Prostate gland (tissue), 2 donors: Measurements from ENCODE around the gene FAU. TPM values are rescaled to one million over a fixed set of nuclear protein-coding genes. Genes with fewer than 3 reads are reported as not detected.

ENCODE experiments used
- DNase-seq: peaks from one replicate; pipeline ENCODE4 v3.0.0-alpha.2; 2019; ENCODE audit warnings: low spot score
- H3K27ac ChIP-seq, 2 donors: fragments of 200-600 bp; sonication (generic); 2 replicates each; pipeline ENCODE4 v1.5.1; 2017 to 2019
- H3K27me3 ChIP-seq: fragments of 200-600 bp; sonication (generic); replicated peaks from 2 replicates; pipeline ENCODE4 v1.5.1; 2019; ENCODE audit not compliant: insufficient read depth
- H3K36me3 ChIP-seq, 2 donors: fragments of 200-600 bp; sonication (generic); 1 replicate in 1 of 2; 2 replicates in 1 of 2; pipeline versions ENCODE4 v1.5.1 to v1.8.1; 2017 to 2019
- H3K4me1 ChIP-seq: fragments of 200-600 bp; sonication (generic); replicated peaks from 2 replicates; pipeline ENCODE4 v1.5.1; 2019
- H3K4me3 ChIP-seq, 2 donors: fragments of 200-600 bp; sonication (generic); 2 replicates each; pipeline ENCODE4 v1.5.1; 2017 to 2019
- H3K9me3 ChIP-seq: fragments of 200-600 bp; sonication (generic); 2 replicates; pipeline ENCODE4 v1.5.1; 2017
- POLR2A ChIP-seq: fragments of 450-650 bp; IDR thresholded peaks from one replicate; pipeline ENCODE4 v1.6.1; 2016; ENCODE audit warnings: antibody characterized with exemption, mild to moderate bottlenecking
- POLR2AphosphoS5 ChIP-seq: sonication (generic); formaldehyde crosslinking; IDR thresholded peaks from one replicate; pipeline ENCODE4 v1.6.1; 2017; ENCODE audit warnings: antibody characterized with exemption
- WGBS: methylation state at CpG from one replicate; pipeline ENCODE4 v1.1.5; 2018; 5-methylcytosine and 5-hydroxymethylcytosine counted together
- intact Hi-C: fragments of 100-400 bp; cut with DNase I; formaldehyde crosslinking; loops from one replicate; pipeline ENCODE4 v1.14.2; 2022
- total RNA-seq, 2 donors: library from RNA; depleted of rRNA; stranded (reverse); fragments of >200 nt; gene quantifications; one replicate each; pipeline ENCODE4 v1.1.0, GENCODE V29; 2016
- TF ChIP-seq, protein P1 (sequence below), 4 experiments: fragments of 200-600 bp in 2 of 4; fragments of 450-650 bp in 2 of 4; sonication (generic) in 2 of 4; IDR thresholded peaks; 1 replicate in 3 of 4; 2 replicates in 1 of 4; pipeline ENCODE4 v1.5.1; 2016 to 2019; ENCODE audit warnings: antibody characterized with exemption in 4 of 4, mild to moderate bottlenecking in 2 of 4, moderate library complexity in 2 of 4

FAU gene
- total RNA-seq, 2 donors from 2014 or later, result 654 to 691 TPM

DNA sequence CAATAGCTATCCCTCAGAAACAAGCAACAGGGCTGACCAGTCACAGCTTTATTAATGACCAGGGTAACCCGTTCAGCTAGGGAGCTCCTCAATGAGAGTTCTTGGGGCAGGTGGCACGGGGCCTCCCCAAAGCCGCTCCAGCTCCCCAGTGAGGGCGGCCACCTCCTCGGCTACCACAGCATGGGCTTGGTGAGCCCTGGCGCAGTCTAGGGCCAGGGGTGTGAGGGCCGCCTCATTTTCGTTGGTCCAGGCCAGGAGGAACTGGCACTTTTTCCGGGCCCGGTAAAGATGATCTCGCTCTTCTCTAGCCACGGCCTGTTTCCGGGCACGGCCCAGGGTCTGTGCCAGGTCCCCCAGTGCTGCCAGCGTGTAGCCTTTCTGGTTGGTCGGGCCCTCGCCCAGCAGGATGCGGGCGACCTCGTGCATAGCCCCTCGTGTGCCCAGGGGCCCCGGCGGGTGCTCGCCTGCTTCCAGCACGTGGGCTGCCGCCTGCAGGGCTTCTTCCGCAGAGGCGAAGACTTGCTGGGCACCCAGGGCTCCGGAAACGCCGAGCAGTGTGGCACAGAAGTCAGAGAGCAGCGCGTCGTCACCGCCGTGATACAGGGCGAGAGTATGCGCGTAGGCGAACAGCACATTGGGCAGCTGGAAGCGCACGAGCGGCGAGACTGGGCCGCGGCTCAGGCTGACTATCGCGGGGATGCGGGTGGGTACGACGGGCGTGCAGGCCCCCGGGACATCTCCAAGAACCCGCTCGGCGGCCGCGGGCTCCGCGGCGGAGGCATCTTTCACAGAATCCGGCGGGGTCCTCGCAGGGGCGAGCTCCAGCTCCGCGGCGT lies 5.3 kb downstream of the FAU start:
- Histone ChIP-seq H3K36me3 (peaks cover 7 to 10% of the 10 kb centered on the region in 2 donors), H3K9me3 (no peaks in the 10 kb centered on the region), H3K27ac (peak overlapping the region; percentile 81 to 83), H3K4me3 (peak overlapping the region; percentile 79 to 82), H3K27me3 (no peaks in the 10 kb centered on the region), H3K4me1 (peaks cover 24% of the 10 kb centered on the region)
- no peak for DNase-seq
- intact Hi-C loops, result loop anchor here (5.0 to 10.0 kb wide), 3 partner anchors 34 to 262 kb away; partner anchors contain the start of genes ATG2A, CDCA5 and ZFPL1
- TF ChIP-seq POLR2A (no peak), POLR2AphosphoS5 (no peak)
- TF ChIP-seq, protein P1, sequence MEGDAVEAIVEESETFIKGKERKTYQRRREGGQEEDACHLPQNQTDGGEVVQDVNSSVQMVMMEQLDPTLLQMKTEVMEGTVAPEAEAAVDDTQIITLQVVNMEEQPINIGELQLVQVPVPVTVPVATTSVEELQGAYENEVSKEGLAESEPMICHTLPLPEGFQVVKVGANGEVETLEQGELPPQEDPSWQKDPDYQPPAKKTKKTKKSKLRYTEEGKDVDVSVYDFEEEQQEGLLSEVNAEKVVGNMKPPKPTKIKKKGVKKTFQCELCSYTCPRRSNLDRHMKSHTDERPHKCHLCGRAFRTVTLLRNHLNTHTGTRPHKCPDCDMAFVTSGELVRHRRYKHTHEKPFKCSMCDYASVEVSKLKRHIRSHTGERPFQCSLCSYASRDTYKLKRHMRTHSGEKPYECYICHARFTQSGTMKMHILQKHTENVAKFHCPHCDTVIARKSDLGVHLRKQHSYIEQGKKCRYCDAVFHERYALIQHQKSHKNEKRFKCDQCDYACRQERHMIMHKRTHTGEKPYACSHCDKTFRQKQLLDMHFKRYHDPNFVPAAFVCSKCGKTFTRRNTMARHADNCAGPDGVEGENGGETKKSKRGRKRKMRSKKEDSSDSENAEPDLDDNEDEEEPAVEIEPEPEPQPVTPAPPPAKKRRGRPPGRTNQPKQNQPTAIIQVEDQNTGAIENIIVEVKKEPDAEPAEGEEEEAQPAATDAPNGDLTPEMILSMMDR (IDR thresholded peaks at IDR 0.05), result no peak
- 16% methylated on average over 56 of the region's 68 CpGs for WGBS

DNA sequence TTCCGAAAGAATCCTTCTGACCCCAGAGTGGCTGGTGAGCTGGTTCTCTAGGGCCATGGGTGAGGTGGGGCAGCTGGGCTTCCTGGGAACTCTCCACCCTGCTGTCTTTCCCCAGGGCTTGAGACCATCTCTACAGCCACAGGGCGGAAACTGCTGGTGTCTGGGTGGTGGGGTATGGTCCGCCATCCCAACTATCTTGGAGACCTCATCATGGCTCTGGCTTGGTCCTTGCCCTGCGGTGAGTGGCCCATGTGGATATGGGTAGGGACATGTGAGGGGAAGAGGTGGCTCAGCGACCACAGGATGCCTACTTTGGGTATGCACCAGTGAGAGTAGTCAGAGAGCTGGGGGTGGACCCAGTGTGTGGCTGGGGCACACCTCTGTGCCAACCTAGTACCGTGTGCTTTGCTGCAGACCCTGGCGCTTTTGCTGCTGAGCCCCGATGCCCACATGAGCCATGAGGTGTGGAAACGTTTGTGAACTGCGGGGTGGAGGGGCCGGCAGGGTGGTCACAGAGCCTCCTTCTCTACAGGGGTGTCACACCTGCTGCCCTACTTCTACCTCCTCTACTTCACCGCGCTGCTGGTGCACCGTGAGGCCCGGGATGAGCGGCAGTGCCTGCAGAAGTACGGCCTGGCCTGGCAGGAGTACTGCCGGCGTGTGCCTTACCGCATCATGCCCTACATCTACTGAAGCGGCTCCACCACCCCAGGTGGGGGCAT lies 6.4 kb downstream of the FAU start:
- TF ChIP-seq, protein P1 (IDR thresholded peaks at IDR 0.05), result no peak
- no peak for TF ChIP-seq POLR2AphosphoS5
- TF ChIP-seq POLR2A, result no peak
- H3K36me3 ChIP-seq, result peaks cover 4 to 10% of the 10 kb centered on the region in 2 donors
- 86% methylated on average over 16 of the region's 21 CpGs for WGBS
- DNase-seq, result no peak
- peaks cover 19% of the 10 kb centered on the region for H3K4me1 ChIP-seq
- no peaks in the 10 kb centered on the region for H3K9me3 ChIP-seq
- no peaks in the 10 kb centered on the region for H3K27me3 ChIP-seq
- intact Hi-C loops, result loop anchor here (5.0 to 10.0 kb wide), 3 partner anchors 33 to 261 kb away; partner anchors contain the start of genes ATG2A, CDCA5 and ZFPL1
- no peak overlapping the region for H3K27ac ChIP-seq
- H3K4me3 ChIP-seq, result no peak overlapping the region

- H3K9me3 ChIP-seq, result no peaks in the 10 kb centered on the region
- 93% methylated on average over 5 of the region's 11 CpGs for WGBS
- H3K27me3 ChIP-seq, result no peaks in the 10 kb centered on the region
- H3K36me3 ChIP-seq, result peaks cover 0 to 3% of the 10 kb centered on the region in 2 donors
- intact Hi-C loops, result loop anchor here (5.0 to 10.0 kb wide), 3 partner anchors 32 to 260 kb away; partner anchors contain the start of genes ATG2A, CDCA5 and ZFPL1
- H3K27ac ChIP-seq, result no peak overlapping the region
- DNase-seq, result no peak
- no peak for TF ChIP-seq POLR2AphosphoS5
- TF ChIP-seq POLR2A, result no peak
- TF ChIP-seq, protein P1 (IDR thresholded peaks at IDR 0.05), result no peak
- peaks cover 18% of the 10 kb centered on the region for H3K4me1 ChIP-seq
- H3K4me3 ChIP-seq, result no peak overlapping the region
These were observed 7.3 kb downstream of the FAU start for GRCh38 chr11:65114538-65115171.

DNA sequence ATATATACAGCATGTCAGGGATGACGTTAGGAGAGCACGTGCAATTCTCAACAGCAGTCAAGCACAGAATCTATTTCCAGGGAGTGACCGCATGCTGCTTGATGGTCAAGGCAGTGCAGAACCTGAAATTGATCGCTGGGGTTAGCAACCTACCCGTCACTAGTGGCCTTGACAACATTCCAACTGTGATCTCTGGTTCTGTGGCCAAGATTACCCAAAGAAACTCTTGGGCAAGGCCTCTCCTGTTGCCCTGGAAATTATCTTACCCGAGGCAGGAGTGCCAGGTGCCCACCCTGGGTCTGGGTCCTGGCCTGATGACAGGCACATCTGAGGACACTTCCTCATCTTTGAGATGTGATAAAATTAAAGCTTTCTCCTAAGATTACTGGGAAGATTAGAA lies 8.1 kb downstream of the FAU start:
- WGBS, result 84% methylated on average over 6 of the region's 6 CpGs
- Histone ChIP-seq H3K27ac (no peak overlapping the region), H3K27me3 (no peaks in the 10 kb centered on the region), H3K9me3 (no peaks in the 10 kb centered on the region), H3K36me3 (no peaks in the 10 kb centered on the region), H3K4me3 (no peak overlapping the region), H3K4me1 (peaks cover 18% of the 10 kb centered on the region)
- no peak for DNase-seq
- TF ChIP-seq, protein P1 (IDR thresholded peaks at IDR 0.05), result no peak
- no peak for TF ChIP-seq POLR2AphosphoS5
- TF ChIP-seq POLR2A, result no peak
- intact Hi-C loops, result loop anchor here (10.0 kb wide), 2 partner anchors 199 to 259 kb away; partner anchors contain the start of gene ATG2A
